HL-60/S4 treated with phorbol 12-myristate 13-acetate at 8.2 ng/mL for 4 days and 3 days (cell line): ENCODE data around the gene PLCB4.

Experiments
- in situ Hi-C: fragments of 300-500 bp; cut with MboI; formaldehyde crosslinking; loops from 2 replicates; pipeline ENCODE4 v1.15.0; 2022; ENCODE audit warnings: low sequenced_read_pairs

PLCB4 gene

GRCh38 chr20:9417665-9418064 lies 348.8 kb downstream of the PLCB4 start:
- in situ Hi-C loops, result loop anchor here (10.0 kb wide), 1 partner anchor 187 kb away; no protein-coding TSS in a partner anchor

- in situ Hi-C loops, result no loop called here
Observed at GRCh38 chr20:9422321-9423057, 353.6 kb downstream of the PLCB4 start.

GRCh38 chr20:9424551-9424950 lies 355.7 kb downstream of the PLCB4 start:
- in situ Hi-C loops, result no loop called here

DNA sequence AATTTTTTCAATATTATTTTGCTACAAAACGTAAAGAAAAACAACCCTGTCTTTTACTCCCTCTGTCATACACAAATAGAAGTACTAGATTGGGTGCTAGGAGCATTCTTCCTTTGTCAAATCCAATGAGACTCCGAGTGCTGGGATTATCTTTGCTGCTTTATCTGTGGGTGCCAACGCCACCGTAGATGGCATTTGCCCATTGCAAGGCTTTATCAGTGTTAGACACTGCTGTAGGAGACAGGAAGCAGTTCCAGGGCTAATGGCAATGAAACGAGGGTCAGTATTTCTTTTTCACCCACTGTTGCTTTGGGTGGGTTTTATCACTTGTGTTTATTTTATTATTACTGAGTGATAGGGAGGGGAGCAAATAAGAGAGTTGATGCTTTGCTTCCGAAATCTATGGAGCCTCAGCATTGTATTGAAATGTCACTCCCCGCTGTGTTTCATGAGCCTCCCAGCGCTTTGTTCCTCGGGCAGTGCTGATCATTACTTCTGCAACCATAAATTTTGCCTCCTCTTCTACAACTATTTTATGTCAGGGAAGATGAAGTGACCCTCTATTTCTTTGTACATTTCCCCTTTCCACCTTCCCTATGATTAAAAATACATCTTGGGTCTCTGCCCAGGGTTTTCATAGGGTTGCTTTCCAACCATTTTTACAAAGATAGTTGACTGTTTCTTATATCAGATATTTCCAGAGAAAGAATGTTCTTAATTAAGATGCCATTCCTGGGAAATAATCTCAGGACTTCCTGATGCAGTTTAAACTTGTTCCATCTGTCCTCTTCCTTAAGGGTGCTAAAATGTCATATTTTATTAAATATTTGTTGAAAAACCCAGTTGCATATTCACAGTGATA lies 358.8 kb downstream of the PLCB4 start:
- in situ Hi-C loops, result no loop called here

- in situ Hi-C loops, result no loop called here
Observed at GRCh38 chr20:9428292-9428607, 359.4 kb downstream of the PLCB4 start.

GRCh38 chr20:9439806-9440205 lies 370.9 kb downstream of the PLCB4 start:
- in situ Hi-C loops, result no loop called here

GRCh38 chr20:9440892-9441291 lies 372.0 kb downstream of the PLCB4 start:
- in situ Hi-C loops, result no loop called here

- in situ Hi-C loops, result no loop called here
Observed at GRCh38 chr20:9441948-9442347, 373.1 kb downstream of the PLCB4 start.

- in situ Hi-C loops, result no loop called here
Observed at GRCh38 chr20:9442858-9443257, 374.0 kb downstream of the PLCB4 start.

GRCh38 chr20:9444921-9445320 lies 376.0 kb downstream of the PLCB4 start:
- in situ Hi-C loops, result no loop called here

DNA sequence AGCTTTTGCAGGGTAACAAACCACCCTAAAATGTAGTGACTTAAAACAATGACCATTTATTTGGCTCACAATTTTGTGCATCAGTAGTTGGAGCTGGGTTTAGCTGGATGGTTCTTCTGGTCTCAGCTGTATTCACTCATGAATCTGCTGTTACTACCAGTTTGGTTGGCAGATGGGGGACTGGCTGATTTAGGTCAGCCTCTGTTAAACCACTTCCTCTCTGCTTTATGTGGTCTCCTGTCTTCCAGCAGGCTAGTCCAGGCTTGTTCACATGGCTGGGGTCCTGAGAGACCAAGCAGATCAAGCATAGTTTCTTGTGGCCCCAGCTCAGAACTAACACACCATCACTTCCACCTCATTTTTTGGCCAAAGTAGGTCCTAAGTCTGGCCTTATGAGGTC lies 378.3 kb downstream of the PLCB4 start:
- in situ Hi-C loops, result no loop called here

DNA sequence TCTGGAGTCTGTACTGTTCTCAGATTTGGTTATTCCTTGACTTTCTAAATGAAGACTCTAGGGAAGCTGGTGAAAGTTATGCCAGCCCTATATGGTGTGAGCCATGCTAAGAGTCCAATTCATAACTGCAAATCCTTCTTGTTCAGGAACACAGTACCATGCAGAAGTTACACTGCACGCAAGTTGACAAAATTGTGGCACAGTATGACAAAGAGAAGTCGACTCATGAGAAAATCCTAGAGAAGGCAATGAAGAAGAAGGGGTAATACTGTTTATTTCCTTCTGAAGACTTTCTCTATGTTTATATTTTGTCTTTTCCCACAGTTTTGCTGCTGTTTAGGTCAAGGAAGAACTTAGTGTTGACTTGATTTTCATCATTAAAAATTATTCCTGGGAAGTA lies 384.3 kb downstream of the PLCB4 start:
- in situ Hi-C loops, result no loop called here

DNA sequence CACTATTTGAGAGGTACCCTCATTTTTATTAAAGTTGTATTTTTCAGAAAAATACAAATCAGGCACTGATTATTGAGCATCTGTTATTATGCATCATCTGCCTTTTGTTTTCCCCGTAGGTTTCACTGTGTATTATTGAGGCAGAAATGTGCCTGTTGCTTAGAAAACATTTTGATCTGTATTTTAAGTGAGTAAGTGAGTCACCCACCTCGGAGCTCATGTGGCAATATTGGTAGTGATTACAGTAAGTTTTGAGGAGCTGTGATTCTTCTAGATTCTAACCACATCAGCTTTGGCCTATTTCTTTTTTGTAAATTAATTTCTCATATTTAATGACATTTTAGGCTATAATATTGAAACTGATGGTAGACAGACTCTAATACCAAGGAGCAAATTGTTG lies 385.9 kb downstream of the PLCB4 start:
- in situ Hi-C loops, result no loop called here

- in situ Hi-C loops, result no loop called here
Observed at GRCh38 chr20:9457136-9457535, 388.2 kb downstream of the PLCB4 start.

DNA sequence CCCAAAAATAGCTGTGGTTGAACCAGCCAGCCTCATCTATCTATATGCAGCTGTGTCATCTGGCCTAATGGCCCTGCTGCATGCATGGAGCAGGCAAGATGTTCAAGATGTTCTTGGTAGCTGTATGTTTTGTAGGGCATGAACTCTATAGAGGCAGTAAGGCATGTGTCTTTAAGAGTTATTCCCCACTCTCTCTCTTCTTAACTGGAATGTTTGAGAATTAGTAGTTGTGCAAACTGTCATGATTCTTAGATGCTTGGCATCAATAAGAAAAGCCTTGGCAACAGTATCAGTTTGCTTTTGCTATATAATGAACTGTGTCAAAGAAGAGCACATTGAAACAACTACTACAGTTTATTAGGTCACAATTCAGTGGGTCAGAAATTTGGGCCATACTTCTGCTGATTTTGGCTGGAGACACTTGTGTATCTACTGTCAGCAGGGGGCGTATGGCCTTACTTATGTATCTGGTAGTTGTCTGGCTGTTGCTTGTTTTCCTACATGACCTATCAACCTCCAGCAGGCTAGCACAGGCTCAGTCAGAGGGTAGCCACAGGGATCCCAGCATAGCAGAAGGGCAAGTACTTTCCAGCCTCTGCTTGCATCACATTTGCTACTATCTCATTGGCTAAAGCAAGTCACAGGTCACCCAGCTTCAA lies 389.4 kb downstream of the PLCB4 start:
- in situ Hi-C loops, result no loop called here

DNA sequence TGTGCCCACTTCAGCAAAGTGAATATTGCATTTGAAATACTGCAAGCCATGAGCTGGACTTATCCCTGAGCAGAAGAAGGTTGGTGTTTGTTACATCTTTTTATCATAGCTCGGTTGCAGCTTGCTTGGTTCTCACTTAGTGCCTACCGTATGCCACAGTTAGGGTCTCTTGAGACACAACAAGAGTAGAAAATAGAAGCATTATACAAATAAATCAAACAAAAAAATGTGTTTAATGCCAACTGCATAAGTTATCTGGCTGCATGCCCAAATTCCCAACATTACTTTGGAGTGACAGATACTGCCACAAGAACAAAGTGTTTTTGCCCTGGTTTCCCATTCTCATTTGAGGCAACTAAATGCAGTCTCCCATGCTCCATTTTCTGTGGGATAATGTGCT lies 391.6 kb downstream of the PLCB4 start:
- in situ Hi-C loops, result no loop called here

DNA sequence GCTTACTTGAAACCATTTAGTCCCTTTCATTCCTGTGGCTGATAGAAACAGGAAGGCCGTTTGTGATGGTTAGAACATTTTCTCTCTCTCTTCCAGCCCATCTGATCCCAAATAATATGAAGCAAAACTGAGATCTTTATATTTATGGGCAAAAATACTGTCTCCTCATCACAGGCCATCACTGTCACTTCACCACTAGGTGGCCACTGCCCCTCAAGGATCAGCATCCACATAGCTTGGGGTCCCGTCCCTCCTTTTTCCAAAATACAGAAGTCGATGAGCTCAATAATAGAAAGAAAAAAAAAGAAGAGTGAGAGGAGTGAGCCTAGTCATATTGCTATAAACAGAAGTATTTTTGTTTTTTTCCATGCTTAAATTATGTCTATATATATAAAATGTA lies 399.1 kb downstream of the PLCB4 start:
- in situ Hi-C loops, result no loop called here

DNA sequence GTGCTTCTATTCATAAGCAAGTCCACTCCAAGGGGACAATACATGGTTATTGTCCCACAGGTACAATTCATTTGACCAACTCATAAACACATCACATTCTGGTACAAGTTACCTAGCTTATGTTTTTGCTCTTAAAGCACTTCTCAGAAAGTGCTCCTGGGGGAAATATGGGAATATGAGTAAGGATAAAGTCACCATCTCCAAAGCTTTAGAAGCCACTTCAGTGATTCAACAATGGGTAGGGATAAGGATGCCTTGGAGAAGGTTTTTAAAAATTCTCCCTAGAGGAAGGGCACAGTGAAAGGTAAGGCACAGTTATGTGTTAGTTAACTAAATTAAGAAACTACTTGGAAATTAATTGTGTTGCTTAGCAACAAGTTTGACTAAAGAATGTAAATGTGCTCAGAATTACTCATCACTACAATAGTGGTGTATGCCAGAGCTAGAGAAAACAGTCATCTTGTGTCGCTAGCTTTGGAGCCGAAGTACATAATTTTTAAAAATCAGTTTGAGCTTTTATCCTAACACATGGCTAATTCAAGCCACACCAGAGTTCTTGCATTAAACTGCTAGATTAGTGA lies 406.0 kb downstream of the PLCB4 start:
- in situ Hi-C loops, result no loop called here

- in situ Hi-C loops, result no loop called here
Observed at GRCh38 chr20:9475456-9475855, 406.6 kb downstream of the PLCB4 start.

- in situ Hi-C loops, result no loop called here
Observed at GRCh38 chr20:9476174-9476573, 407.3 kb downstream of the PLCB4 start.

GRCh38 chr20:9476637-9477036 lies 407.8 kb downstream of the PLCB4 start:
- in situ Hi-C loops, result no loop called here
